ENCODE data around the gene MTRR. TPM values are rescaled to one million over a fixed set of nuclear protein-coding genes. Genes with fewer than 3 reads are reported as not detected.

MTRR gene
- total RNA-seq, 1 experiment from 2014 or later: 72.6 TPM

DNA sequence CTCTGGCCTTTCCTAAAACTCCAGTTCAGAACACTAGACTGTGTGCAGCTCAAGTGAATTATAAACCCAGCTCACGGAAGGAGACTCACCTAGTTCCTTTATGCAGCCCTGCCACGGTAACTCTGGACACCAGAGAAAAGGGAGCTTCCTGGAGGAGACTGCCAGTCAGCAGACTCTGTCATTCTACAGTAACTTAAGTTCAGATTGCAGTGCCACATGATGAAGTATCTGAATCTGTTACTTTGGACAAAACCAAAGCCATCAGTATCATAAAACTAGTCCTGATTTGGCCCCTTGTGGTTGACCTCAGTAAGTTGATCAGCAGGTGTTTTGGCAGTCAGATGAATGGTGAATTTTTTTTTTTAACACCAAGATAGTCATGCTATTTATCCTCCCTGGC lies 2.7 kb downstream of the MTRR start:
- BruUV-seq (replicated peaks): no TSS peak
- H3K36me3 ChIP-seq (ENCODE audit: low read depth): peaks cover 21% of the 10 kb centered on the region
- CTCF ChIA-PET: no interaction called here

DNA sequence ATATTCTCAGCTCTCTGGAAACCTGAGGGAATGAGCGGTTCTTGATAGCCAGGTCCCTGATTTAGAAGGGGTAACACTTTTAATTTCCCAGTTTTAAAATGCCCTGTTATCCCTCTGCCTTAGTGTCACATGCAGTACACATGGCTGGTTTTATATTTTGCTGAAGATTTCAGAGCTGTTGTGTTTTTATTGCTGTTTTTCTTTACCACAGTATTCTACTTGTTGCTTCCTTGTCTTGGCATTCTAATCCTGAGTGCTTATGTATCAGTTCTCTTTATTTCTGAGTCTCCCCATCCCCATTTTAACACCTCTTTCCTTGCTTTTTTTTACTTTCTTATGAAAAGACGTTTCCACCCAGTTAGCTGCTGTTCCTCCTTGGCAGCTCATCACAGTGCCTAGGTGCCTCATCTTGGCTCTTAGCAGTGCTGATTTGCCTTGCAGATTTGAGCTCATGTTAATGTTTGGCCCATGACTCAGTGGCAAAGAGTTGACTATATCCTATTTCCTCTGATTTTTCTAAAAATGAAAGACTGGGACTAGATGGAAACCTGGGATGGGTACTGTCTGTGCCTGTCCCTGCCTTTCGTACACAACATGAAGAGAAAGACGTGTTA lies 3.7 kb downstream of the MTRR start:
- H3K4me3 ChIP-seq: no peak overlapping the region
- DNase-seq: no peak
- H3K36me3 ChIP-seq (ENCODE audit: low read depth): peaks cover 27% of the 10 kb centered on the region
- no peak overlapping the region for H3K4me2 ChIP-seq
- TF ChIP-seq, protein P1, sequence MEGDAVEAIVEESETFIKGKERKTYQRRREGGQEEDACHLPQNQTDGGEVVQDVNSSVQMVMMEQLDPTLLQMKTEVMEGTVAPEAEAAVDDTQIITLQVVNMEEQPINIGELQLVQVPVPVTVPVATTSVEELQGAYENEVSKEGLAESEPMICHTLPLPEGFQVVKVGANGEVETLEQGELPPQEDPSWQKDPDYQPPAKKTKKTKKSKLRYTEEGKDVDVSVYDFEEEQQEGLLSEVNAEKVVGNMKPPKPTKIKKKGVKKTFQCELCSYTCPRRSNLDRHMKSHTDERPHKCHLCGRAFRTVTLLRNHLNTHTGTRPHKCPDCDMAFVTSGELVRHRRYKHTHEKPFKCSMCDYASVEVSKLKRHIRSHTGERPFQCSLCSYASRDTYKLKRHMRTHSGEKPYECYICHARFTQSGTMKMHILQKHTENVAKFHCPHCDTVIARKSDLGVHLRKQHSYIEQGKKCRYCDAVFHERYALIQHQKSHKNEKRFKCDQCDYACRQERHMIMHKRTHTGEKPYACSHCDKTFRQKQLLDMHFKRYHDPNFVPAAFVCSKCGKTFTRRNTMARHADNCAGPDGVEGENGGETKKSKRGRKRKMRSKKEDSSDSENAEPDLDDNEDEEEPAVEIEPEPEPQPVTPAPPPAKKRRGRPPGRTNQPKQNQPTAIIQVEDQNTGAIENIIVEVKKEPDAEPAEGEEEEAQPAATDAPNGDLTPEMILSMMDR (conservative IDR thresholded peaks at IDR 0.05): no peak
- TF ChIP-seq EZH2 (IDR thresholded peaks at IDR 0.05; ENCODE audit: low read depth): no peak
- peaks cover 14% of the 10 kb centered on the region for H3K4me1 ChIP-seq (replicated peaks; ENCODE audit: insufficient read depth)
- no peaks in the 10 kb centered on the region for H3K9me3 ChIP-seq (ENCODE audit: insufficient read depth, low read depth)
- CTCF ChIA-PET: interaction anchor here (0.7 kb wide), 1 partner anchor 703 kb away, joined by 3 read pairs; no protein-coding TSS in a partner anchor
- intact Hi-C loops (cut with micrococcal nuclease; ENCODE audit: unreplicated experiment): no loop called here
- no peak overlapping the region for H2AFZ ChIP-seq
- BruUV-seq (replicated peaks): no TSS peak
- no peaks in the 10 kb centered on the region for H3F3A ChIP-seq (ENCODE audit: insufficient read depth, low read depth)
- H3K9me2 ChIP-seq (ENCODE audit: insufficient read depth): no peaks in the 10 kb centered on the region
- H3K79me2 ChIP-seq (ENCODE audit: low read depth): peaks cover 69% of the 10 kb centered on the region
- H3K27me3 ChIP-seq (ENCODE audit: insufficient read depth, low read depth): no peaks in the 10 kb centered on the region
- H4K20me1 ChIP-seq (ENCODE audit: insufficient read depth): peaks cover 40% of the 10 kb centered on the region
- POLR2A ChIA-PET (ENCODE audit: unreplicated experiment): interaction anchor here (0.6 kb wide), 1 partner anchor 1500 kb away, joined by 4 read pairs; no protein-coding TSS in a partner anchor
- no peak overlapping the region for H3K27ac ChIP-seq

More for the DNA sequence above, 2.7 kb downstream of the MTRR start:
- H2AFZ ChIP-seq: no peak overlapping the region
- H3K9me2 ChIP-seq (ENCODE audit: insufficient read depth): no peaks in the 10 kb centered on the region
- intact Hi-C loops (cut with micrococcal nuclease; ENCODE audit: unreplicated experiment): no loop called here
- DNase-seq: no peak
- H3F3A ChIP-seq (ENCODE audit: insufficient read depth, low read depth): no peaks in the 10 kb centered on the region
- POLR2A ChIA-PET (ENCODE audit: unreplicated experiment): no interaction called here
- H3K79me2 ChIP-seq (ENCODE audit: low read depth): peaks cover 79% of the 10 kb centered on the region
- no peak overlapping the region for H3K4me2 ChIP-seq
- no peak overlapping the region for H3K27ac ChIP-seq
- no peaks in the 10 kb centered on the region for H3K9me3 ChIP-seq (ENCODE audit: insufficient read depth, low read depth)
- H3K27me3 ChIP-seq (ENCODE audit: insufficient read depth, low read depth): no peaks in the 10 kb centered on the region
- no peak overlapping the region for H3K4me3 ChIP-seq
- peaks cover 15% of the 10 kb centered on the region for H3K4me1 ChIP-seq (replicated peaks; ENCODE audit: insufficient read depth)
- TF ChIP-seq, protein P1 (conservative IDR thresholded peaks at IDR 0.05): no peak
- no peak for TF ChIP-seq EZH2 (IDR thresholded peaks at IDR 0.05; ENCODE audit: low read depth)
- H4K20me1 ChIP-seq (ENCODE audit: insufficient read depth): peaks cover 40% of the 10 kb centered on the region

DNA sequence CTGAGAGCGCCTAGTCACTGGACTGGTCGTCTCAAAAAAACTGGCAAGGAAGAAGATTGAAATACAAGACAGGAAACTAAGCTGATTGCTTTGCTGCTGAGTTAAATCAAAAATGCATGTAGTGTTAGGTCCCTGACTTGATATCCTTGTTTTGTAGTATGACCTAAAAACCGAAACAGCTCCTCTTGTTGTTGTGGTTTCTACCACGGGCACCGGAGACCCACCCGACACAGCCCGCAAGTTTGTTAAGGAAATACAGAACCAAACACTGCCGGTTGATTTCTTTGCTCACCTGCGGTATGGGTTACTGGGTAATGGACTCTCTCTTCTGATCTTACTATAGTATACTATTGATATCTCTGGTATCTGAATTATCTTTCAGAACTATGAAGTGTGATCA lies 4.3 kb downstream of the MTRR start:
- Histone ChIP-seq H3K4me2 (no peak overlapping the region), H3K27me3 (ENCODE audit: insufficient read depth, low read depth) (no peaks in the 10 kb centered on the region), H4K20me1 (ENCODE audit: insufficient read depth) (peaks cover 40% of the 10 kb centered on the region), H3K9me2 (ENCODE audit: insufficient read depth) (no peaks in the 10 kb centered on the region), H3K27ac (no peak overlapping the region), H3K4me3 (no peak overlapping the region), H3K9me3 (ENCODE audit: insufficient read depth, low read depth) (no peaks in the 10 kb centered on the region), H2AFZ (no peak overlapping the region), H3K4me1 (replicated peaks; ENCODE audit: insufficient read depth) (peaks cover 9% of the 10 kb centered on the region), H3K36me3 (ENCODE audit: low read depth) (peaks cover 33% of the 10 kb centered on the region), H3F3A (ENCODE audit: insufficient read depth, low read depth) (no peaks in the 10 kb centered on the region), H3K79me2 (ENCODE audit: low read depth) (peaks cover 63% of the 10 kb centered on the region)
- ChIA-PET POLR2A (ENCODE audit: unreplicated experiment) (no interaction called here), CTCF (interaction anchor here (0.7 kb wide), 1 partner anchor 703 kb away, joined by 3 read pairs; no protein-coding TSS in a partner anchor)
- intact Hi-C loops (cut with micrococcal nuclease; ENCODE audit: unreplicated experiment): no loop called here
- TF ChIP-seq, protein P1 (conservative IDR thresholded peaks at IDR 0.05): no peak
- no peak for TF ChIP-seq EZH2 (IDR thresholded peaks at IDR 0.05; ENCODE audit: low read depth)
- no TSS peak for BruUV-seq (replicated peaks)
- no peak for DNase-seq

Data from PC-9 (cell line).